ENCODE data around the gene TBX3. TPM values are rescaled to one million over a fixed set of nuclear protein-coding genes. Genes with fewer than 3 reads are reported as not detected.

TBX3 gene
- total RNA-seq, 2 donors from 2014 or later = 4.2 to 7.6 TPM

DNA sequence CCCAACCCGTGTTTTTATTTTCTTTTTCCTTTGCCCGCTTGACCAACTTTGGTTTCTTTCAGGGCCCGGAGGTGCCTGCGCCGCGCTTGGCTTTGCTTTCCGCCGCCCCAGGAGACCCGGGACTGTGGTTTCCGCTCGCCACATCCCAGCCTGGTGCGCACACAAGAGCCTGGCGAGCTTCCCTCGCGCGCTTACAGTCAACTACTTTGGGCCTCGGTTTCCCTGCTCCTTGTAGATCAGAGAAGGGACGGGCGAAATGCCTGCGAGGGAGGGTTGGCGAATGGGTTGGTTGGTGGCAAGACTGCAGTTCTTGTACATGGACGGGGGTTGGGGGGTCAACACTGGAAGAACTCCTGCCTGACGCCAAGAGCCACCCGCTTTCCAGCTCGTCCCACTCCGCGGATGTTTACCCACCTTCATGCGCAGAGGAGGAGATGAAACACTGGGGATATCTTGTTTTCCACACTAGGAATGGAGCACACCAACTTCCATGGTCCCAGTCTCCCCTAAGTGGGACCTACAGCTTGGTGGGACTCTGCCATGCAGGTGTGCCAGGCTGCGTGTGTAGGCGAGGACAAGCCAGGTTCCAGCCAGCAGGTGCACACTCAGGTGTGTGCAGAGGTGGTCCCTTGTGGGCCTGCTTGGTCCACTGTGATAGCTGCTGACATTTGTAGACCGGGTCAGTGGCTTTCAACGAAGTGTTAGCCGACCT is 16.6 kb upstream of the TBX3 start:
- H3K27me3 ChIP-seq = peaks cover 0 to 44% of the 10 kb centered on the region in 2 donors
- H3K9me3 ChIP-seq = no peaks in the 10 kb centered on the region
- intact Hi-C loops (cut with DNase I) = no loop called here
- no peaks in the 10 kb centered on the region for H3K36me3 ChIP-seq (replicated peaks in 1 of 2; ENCODE audit: insufficient read depth in 1 of 2, low read depth in 2 of 2)
- H3K27ac ChIP-seq = no peak overlapping the region
- WGBS, 2 donors = 4 to 13% methylated on average over 26 to 33 of the region's 33 CpGs
- H3K4me3 ChIP-seq = no peak overlapping the region
- ATAC-seq = no peak
- DNase-seq = no peak
- no peak for TF ChIP-seq POLR2A (IDR thresholded peaks at IDR 0.05)
- TF ChIP-seq, protein P1, sequence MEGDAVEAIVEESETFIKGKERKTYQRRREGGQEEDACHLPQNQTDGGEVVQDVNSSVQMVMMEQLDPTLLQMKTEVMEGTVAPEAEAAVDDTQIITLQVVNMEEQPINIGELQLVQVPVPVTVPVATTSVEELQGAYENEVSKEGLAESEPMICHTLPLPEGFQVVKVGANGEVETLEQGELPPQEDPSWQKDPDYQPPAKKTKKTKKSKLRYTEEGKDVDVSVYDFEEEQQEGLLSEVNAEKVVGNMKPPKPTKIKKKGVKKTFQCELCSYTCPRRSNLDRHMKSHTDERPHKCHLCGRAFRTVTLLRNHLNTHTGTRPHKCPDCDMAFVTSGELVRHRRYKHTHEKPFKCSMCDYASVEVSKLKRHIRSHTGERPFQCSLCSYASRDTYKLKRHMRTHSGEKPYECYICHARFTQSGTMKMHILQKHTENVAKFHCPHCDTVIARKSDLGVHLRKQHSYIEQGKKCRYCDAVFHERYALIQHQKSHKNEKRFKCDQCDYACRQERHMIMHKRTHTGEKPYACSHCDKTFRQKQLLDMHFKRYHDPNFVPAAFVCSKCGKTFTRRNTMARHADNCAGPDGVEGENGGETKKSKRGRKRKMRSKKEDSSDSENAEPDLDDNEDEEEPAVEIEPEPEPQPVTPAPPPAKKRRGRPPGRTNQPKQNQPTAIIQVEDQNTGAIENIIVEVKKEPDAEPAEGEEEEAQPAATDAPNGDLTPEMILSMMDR (IDR thresholded peaks at IDR 0.05) = no peak
- no peaks in the 10 kb centered on the region for H3K4me1 ChIP-seq

- H3K27ac ChIP-seq = no peak overlapping the region
- no peaks in the 10 kb centered on the region for H3K36me3 ChIP-seq (replicated peaks in 1 of 2; ENCODE audit: insufficient read depth in 1 of 2, low read depth in 2 of 2)
- 9% methylated on average over 5 to 6 of the region's 6 CpGs for WGBS, 2 donors
- no peak overlapping the region for H3K4me3 ChIP-seq
- H3K4me1 ChIP-seq = no peaks in the 10 kb centered on the region
- DNase-seq = no peak
- peaks cover 0 to 40% of the 10 kb centered on the region in 2 donors for H3K27me3 ChIP-seq
- no peak for ATAC-seq
- intact Hi-C loops (cut with DNase I) = no loop called here
- TF ChIP-seq, protein P1 (IDR thresholded peaks at IDR 0.05) = no peak
- no peak for TF ChIP-seq POLR2A (IDR thresholded peaks at IDR 0.05)
- H3K9me3 ChIP-seq = no peaks in the 10 kb centered on the region
These were observed 14.7 kb upstream of the TBX3 start for GRCh38 chr12:114698566-114699163.

DNA sequence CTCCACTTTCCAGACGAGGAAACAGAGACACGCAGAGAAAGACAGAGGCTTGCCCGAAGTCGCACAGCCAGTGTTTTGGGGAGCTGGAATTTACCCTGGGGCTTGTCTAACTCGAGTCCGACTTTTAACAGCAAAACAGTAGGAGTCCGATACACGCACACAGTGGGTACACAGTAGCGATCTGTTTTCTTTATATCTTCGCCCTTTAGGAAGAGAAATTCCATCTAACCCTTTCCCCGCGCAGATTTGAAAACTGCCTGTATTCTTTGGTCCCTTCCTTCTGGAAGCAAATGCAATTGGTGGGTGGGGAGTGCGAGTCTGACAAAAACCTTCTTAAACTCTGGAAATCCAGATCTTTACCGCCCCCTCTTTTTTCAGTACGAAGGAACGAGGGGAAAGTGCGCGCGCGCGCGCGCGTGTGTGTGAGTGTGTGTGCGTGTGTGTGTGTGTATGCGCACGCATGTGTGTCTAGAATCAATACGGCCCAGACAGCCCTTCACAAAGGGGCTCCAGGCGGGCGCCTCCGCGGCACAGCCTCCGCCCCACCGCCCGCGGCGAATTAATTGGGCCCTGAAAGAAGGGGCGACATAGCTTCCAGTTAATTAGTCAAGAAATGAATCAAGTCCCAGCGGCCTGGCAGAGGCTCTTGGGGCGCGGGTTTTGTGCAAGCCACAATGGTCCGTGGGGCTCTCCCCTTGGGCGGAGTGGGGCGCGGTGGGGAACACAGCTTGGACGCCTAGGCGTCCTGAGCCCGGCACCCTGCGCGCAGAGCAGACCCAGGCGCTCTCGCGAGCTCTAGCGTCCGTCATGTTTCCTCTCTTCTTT is 14.0 kb upstream of the TBX3 start:
- TF ChIP-seq POLR2A (IDR thresholded peaks at IDR 0.05) = no peak
- TF ChIP-seq, protein P1 (IDR thresholded peaks at IDR 0.05) = no peak
- DNase-seq (no peak), ATAC-seq (no peak)
- H3K4me3 ChIP-seq = no peak overlapping the region
- peaks cover 3% of the 10 kb centered on the region for H3K4me1 ChIP-seq
- intact Hi-C loops (cut with DNase I) = no loop called here
- 3 to 4% methylated on average over 41 to 55 of the region's 55 CpGs for WGBS, 2 donors
- peaks cover 0 to 42% of the 10 kb centered on the region in 2 donors for H3K27me3 ChIP-seq
- no peak overlapping the region for H3K27ac ChIP-seq
- H3K36me3 ChIP-seq (replicated peaks in 1 of 2; ENCODE audit: insufficient read depth in 1 of 2, low read depth in 2 of 2) = no peaks in the 10 kb centered on the region
- H3K9me3 ChIP-seq = no peaks in the 10 kb centered on the region

GRCh38 chr12:114697243-114697716 is 13.3 kb upstream of the TBX3 start:
- H3K36me3 ChIP-seq (replicated peaks in 1 of 2; ENCODE audit: insufficient read depth in 1 of 2, low read depth in 2 of 2) = no peaks in the 10 kb centered on the region
- intact Hi-C loops (cut with DNase I) = no loop called here

More at GRCh38 chr12:114697243-114697716, 13.3 kb upstream of the TBX3 start:
- Histone ChIP-seq H3K4me3 (no peak overlapping the region), H3K27ac (no peak overlapping the region), H3K9me3 (no peaks in the 10 kb centered on the region), H3K27me3 (peaks cover 0 to 42% of the 10 kb centered on the region in 2 donors), H3K4me1 (peaks cover 10% of the 10 kb centered on the region)
- ATAC-seq (no peak), DNase-seq (no peak)
- WGBS, 2 donors = 2 to 6% methylated on average over 10 to 23 of the region's 23 CpGs
- no peak for TF ChIP-seq POLR2A (IDR thresholded peaks at IDR 0.05)
- TF ChIP-seq, protein P1 (IDR thresholded peaks at IDR 0.05) = no peak
